Measurements from ENCODE around the gene TENM4.

The TENM4 gene

GRCh38 chr11:79119491-79120284, 321.1 kb downstream of the TENM4 start:
- no peak for DNase-seq (ENCODE audit: low spot score)

- DNase-seq (ENCODE audit: low spot score), result no peak
Observed at GRCh38 chr11:79117488-79117887, 323.3 kb downstream of the TENM4 start.

GRCh38 chr11:79116600-79116999, 324.2 kb downstream of the TENM4 start:
- no peak for DNase-seq (ENCODE audit: low spot score)

GRCh38 chr11:79113054-79113690, 327.7 kb downstream of the TENM4 start:
- no peak for DNase-seq (ENCODE audit: low spot score)

- DNase-seq (ENCODE audit: low spot score), result no peak
Observed at GRCh38 chr11:79110796-79111195, 330.0 kb downstream of the TENM4 start.

- DNase-seq (ENCODE audit: low spot score), result no peak
Observed at GRCh38 chr11:79110321-79110720, 330.5 kb downstream of the TENM4 start.

GRCh38 chr11:79108851-79109250, 332.0 kb downstream of the TENM4 start:
- no peak for DNase-seq (ENCODE audit: low spot score)

GRCh38 chr11:79102840-79103239, 338.0 kb downstream of the TENM4 start:
- DNase-seq (ENCODE audit: low spot score), result no peak

GRCh38 chr11:79101656-79102055, 339.2 kb downstream of the TENM4 start:
- DNase-seq (ENCODE audit: low spot score), result no peak

GRCh38 chr11:79100093-79100910, 340.5 kb downstream of the TENM4 start:
- no peak for DNase-seq (ENCODE audit: low spot score)

- no peak for DNase-seq (ENCODE audit: low spot score)
Observed at GRCh38 chr11:79098146-79098545, 342.7 kb downstream of the TENM4 start.

GRCh38 chr11:79097246-79097875, 343.5 kb downstream of the TENM4 start:
- DNase-seq (ENCODE audit: low spot score), result peak; percentile 79

GRCh38 chr11:79095424-79095823, 345.4 kb downstream of the TENM4 start:
- no peak for DNase-seq (ENCODE audit: low spot score)

- DNase-seq (ENCODE audit: low spot score), result no peak
Observed at GRCh38 chr11:79094616-79095015, 346.2 kb downstream of the TENM4 start.

GRCh38 chr11:79092791-79093353, 348.0 kb downstream of the TENM4 start:
- no peak for DNase-seq (ENCODE audit: low spot score)

- no peak for DNase-seq (ENCODE audit: low spot score)
Observed at GRCh38 chr11:79090191-79090705, 350.6 kb downstream of the TENM4 start.

GRCh38 chr11:79089601-79090000, 351.2 kb downstream of the TENM4 start:
- DNase-seq (ENCODE audit: low spot score), result no peak

- DNase-seq (ENCODE audit: low spot score), result no peak
Observed at GRCh38 chr11:79088967-79089366, 351.9 kb downstream of the TENM4 start.

- DNase-seq (ENCODE audit: low spot score), result no peak
Observed at GRCh38 chr11:79087961-79088318, 352.9 kb downstream of the TENM4 start.

GRCh38 chr11:79087238-79087960, 353.4 kb downstream of the TENM4 start:
- no peak for DNase-seq (ENCODE audit: low spot score)

- no peak for DNase-seq (ENCODE audit: low spot score)
Observed at GRCh38 chr11:79086056-79086455, 354.8 kb downstream of the TENM4 start.
